Ovary (tissue), 1 donor: ENCODE data around the gene SCRN2.

Experiments used
- EP300 ChIP-seq: sonication (generic); formaldehyde crosslinking; IDR thresholded peaks from one replicate; pipeline ENCODE4 v1.6.1; 2017; ENCODE audit warnings: antibody characterized with exemption
- POLR2A ChIP-seq: fragments of 450-650 bp; IDR thresholded peaks from one replicate; pipeline ENCODE4 v1.6.1; 2017; ENCODE audit warnings: antibody characterized with exemption, mild to moderate bottlenecking, moderate library complexity

DNA sequence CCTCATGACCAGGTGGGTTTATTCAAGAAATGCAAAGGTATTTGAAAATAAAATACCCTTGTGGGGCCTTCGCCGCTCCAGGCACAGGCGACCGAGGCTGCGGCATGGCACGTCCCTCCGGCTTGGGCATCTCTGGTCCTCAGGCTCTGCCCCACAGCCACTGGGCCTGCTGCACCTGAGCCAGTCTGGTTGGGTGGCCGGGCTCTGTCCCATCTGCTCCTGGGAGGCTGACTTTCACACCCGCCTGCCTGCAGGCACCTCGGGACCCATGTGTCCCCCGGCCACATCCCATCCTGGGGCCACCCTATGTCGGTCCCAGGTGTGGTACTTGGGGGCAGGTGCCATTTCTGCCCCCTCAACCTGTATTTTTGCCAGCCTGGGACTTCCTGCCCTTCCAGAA, 40.4 kb downstream of the SCRN2 start:
- TF ChIP-seq EP300: no peak
- no peak for TF ChIP-seq POLR2A
